Activated CD4-positive, alpha-beta memory T cell treated with anti-CD3 and anti-CD28 coated beads for 36 hours (primary cell): ENCODE measurements around the gene NPSR1. TPM values are rescaled to one million over a fixed set of nuclear protein-coding genes. Genes with fewer than 3 reads are reported as not detected.
"Not testable (repeated sequence)": the region's sequence is repeated elsewhere in the genome, so short reads cannot be mapped to it uniquely, and the experiment has no call there.

Experiments used
- CTCF ChIA-PET: fragments of 350-600 bp; sonication (Branson Sonifier 250); formaldehyde crosslinking; loops from one replicate; lab custom pipeline; 2021; ENCODE audit warnings: antibody characterized with exemption, inconsistent platforms; lab: Charles Lee
- POLR2A ChIA-PET: fragments of 350-600 bp; sonication (Branson Sonifier 250); formaldehyde crosslinking; loops from one replicate; lab custom pipeline; 2021; ENCODE audit warnings: antibody characterized with exemption; lab: Charles Lee
- DNase-seq: peaks from one replicate; pipeline ENCODE4 v3.0.0-alpha.2; 2020
- H3K27ac Mint-ChIP-seq: one replicate; pipeline ENCODE4 v1.8.0; 2021; ENCODE audit warnings: mixed read lengths
- H3K27me3 Mint-ChIP-seq: one replicate; pipeline ENCODE4 v1.8.0; 2021; ENCODE audit warnings: mixed read lengths
- H3K36me3 Mint-ChIP-seq: one replicate; pipeline ENCODE4 v1.8.0; 2021; ENCODE audit warnings: mixed read lengths
- H3K4me1 Mint-ChIP-seq: one replicate; pipeline ENCODE4 v1.8.0; 2021; ENCODE audit warnings: low read depth, mixed read lengths
- H3K4me3 Mint-ChIP-seq: one replicate; pipeline ENCODE4 v1.8.0; 2021; ENCODE audit warnings: mild to moderate bottlenecking, mixed read lengths
- H3K9me3 Mint-ChIP-seq: one replicate; pipeline ENCODE4 v1.8.0; 2021; ENCODE audit warnings: mixed read lengths
- intact Hi-C: fragments of 100-400 bp; cut with micrococcal nuclease; formaldehyde crosslinking; loops from one replicate; pipeline ENCODE4 v1.15.1; 2023
- total RNA-seq, 2 experiments: library from RNA; stranded (reverse); gene quantifications; one replicate each; pipeline ENCODE4 v1.2.3, GENCODE V29; 2021

NPSR1 gene
- total RNA-seq, 2 experiments from 2014 or later: not detected

- CTCF ChIA-PET, POLR2A ChIA-PET, H3K27ac Mint-ChIP-seq, intact Hi-C loops, H3K9me3 Mint-ChIP-seq, DNase-seq, H3K4me1 Mint-ChIP-seq, H3K27me3 Mint-ChIP-seq, H3K36me3 Mint-ChIP-seq, H3K4me3 Mint-ChIP-seq: not testable (repeated sequence)
Measured at GRCh38 chr7:34868602-34869001, 210.6 kb downstream of the NPSR1 start.

- H3K27ac Mint-ChIP-seq: no peak overlapping the region
- H3K4me1 Mint-ChIP-seq: no peaks in the 10 kb centered on the region
- intact Hi-C loops: no loop called here
- H3K9me3 Mint-ChIP-seq: peaks cover 5% of the 10 kb centered on the region
- no peaks in the 10 kb centered on the region for H3K36me3 Mint-ChIP-seq
- DNase-seq: no peak
- CTCF ChIA-PET: no interaction called here
- no peak overlapping the region for H3K4me3 Mint-ChIP-seq
- H3K27me3 Mint-ChIP-seq: peaks cover 3% of the 10 kb centered on the region
- POLR2A ChIA-PET: no interaction called here
Measured at GRCh38 chr7:34869057-34869456, 211.0 kb downstream of the NPSR1 start.

GRCh38 chr7:34870041-34870440 is 212.0 kb downstream of the NPSR1 start:
- POLR2A ChIA-PET, DNase-seq, H3K4me1 Mint-ChIP-seq, CTCF ChIA-PET, H3K9me3 Mint-ChIP-seq, intact Hi-C loops, H3K36me3 Mint-ChIP-seq, H3K4me3 Mint-ChIP-seq, H3K27ac Mint-ChIP-seq, H3K27me3 Mint-ChIP-seq: not testable (repeated sequence)

- H3K9me3 Mint-ChIP-seq, POLR2A ChIA-PET, DNase-seq, intact Hi-C loops, H3K4me3 Mint-ChIP-seq, H3K27me3 Mint-ChIP-seq, H3K27ac Mint-ChIP-seq, H3K4me1 Mint-ChIP-seq, H3K36me3 Mint-ChIP-seq, CTCF ChIA-PET: not testable (repeated sequence)
Measured at GRCh38 chr7:34874329-34874728, 216.3 kb downstream of the NPSR1 start.

GRCh38 chr7:34875481-34875880 is 217.5 kb downstream of the NPSR1 start:
- Mint-ChIP-seq H3K27ac (no peak overlapping the region), H3K4me3 (no peak overlapping the region), H3K27me3 (no peaks in the 10 kb centered on the region), H3K4me1 (no peaks in the 10 kb centered on the region), H3K9me3 (peaks cover 5% of the 10 kb centered on the region), H3K36me3 (no peaks in the 10 kb centered on the region)
- intact Hi-C loops: no loop called here
- POLR2A ChIA-PET: no interaction called here
- CTCF ChIA-PET: no interaction called here
- DNase-seq: no peak

GRCh38 chr7:34878944-34879735 is 221.1 kb downstream of the NPSR1 start:
- POLR2A ChIA-PET, H3K27me3 Mint-ChIP-seq, H3K4me1 Mint-ChIP-seq, H3K27ac Mint-ChIP-seq, H3K36me3 Mint-ChIP-seq, CTCF ChIA-PET, H3K4me3 Mint-ChIP-seq, intact Hi-C loops, DNase-seq: not testable (repeated sequence)
- peaks cover 13% of the 10 kb centered on the region for H3K9me3 Mint-ChIP-seq

- H3K9me3 Mint-ChIP-seq: peaks cover 14% of the 10 kb centered on the region
- H3K4me1 Mint-ChIP-seq: no peaks in the 10 kb centered on the region
- H3K36me3 Mint-ChIP-seq: peaks cover 3% of the 10 kb centered on the region
- no peaks in the 10 kb centered on the region for H3K27me3 Mint-ChIP-seq
- POLR2A ChIA-PET: no interaction called here
- H3K27ac Mint-ChIP-seq: no peak overlapping the region
- CTCF ChIA-PET: no interaction called here
- no peak overlapping the region for H3K4me3 Mint-ChIP-seq
- intact Hi-C loops: no loop called here
- no peak for DNase-seq
Measured at GRCh38 chr7:34879871-34880270, 221.9 kb downstream of the NPSR1 start.

GRCh38 chr7:34883855-34884254 is 225.8 kb downstream of the NPSR1 start:
- intact Hi-C loops, H3K36me3 Mint-ChIP-seq, H3K27me3 Mint-ChIP-seq, H3K4me3 Mint-ChIP-seq, CTCF ChIA-PET, H3K4me1 Mint-ChIP-seq, DNase-seq, H3K27ac Mint-ChIP-seq, POLR2A ChIA-PET: not testable (repeated sequence)
- H3K9me3 Mint-ChIP-seq: peaks cover 14% of the 10 kb centered on the region

GRCh38 chr7:34886856-34887255 is 228.8 kb downstream of the NPSR1 start:
- no peak for DNase-seq
- peaks cover 3% of the 10 kb centered on the region for H3K36me3 Mint-ChIP-seq
- no peaks in the 10 kb centered on the region for H3K4me1 Mint-ChIP-seq
- CTCF ChIA-PET: no interaction called here
- H3K27me3 Mint-ChIP-seq: peaks cover 14% of the 10 kb centered on the region
- H3K4me3 Mint-ChIP-seq: no peak overlapping the region
- H3K9me3 Mint-ChIP-seq: peaks cover 12% of the 10 kb centered on the region
- intact Hi-C loops: no loop called here
- H3K27ac Mint-ChIP-seq: no peak overlapping the region
- POLR2A ChIA-PET: no interaction called here

- CTCF ChIA-PET: no interaction called here
- H3K4me3 Mint-ChIP-seq: no peak overlapping the region
- H3K4me1 Mint-ChIP-seq: no peaks in the 10 kb centered on the region
- peaks cover 10% of the 10 kb centered on the region for H3K9me3 Mint-ChIP-seq
- no peak overlapping the region for H3K27ac Mint-ChIP-seq
- H3K36me3 Mint-ChIP-seq: no peaks in the 10 kb centered on the region
- POLR2A ChIA-PET: no interaction called here
- intact Hi-C loops: no loop called here
- H3K27me3 Mint-ChIP-seq: peaks cover 14% of the 10 kb centered on the region
- DNase-seq: no peak
Measured at GRCh38 chr7:34889951-34890350, 231.9 kb downstream of the NPSR1 start.

- Mint-ChIP-seq H3K9me3 (peaks cover 25% of the 10 kb centered on the region), H3K36me3 (peaks cover 2% of the 10 kb centered on the region), H3K27ac (no peak overlapping the region), H3K27me3 (peaks cover 8% of the 10 kb centered on the region), H3K4me1 (no peaks in the 10 kb centered on the region), H3K4me3 (no peak overlapping the region)
- no peak for DNase-seq
- intact Hi-C loops: no loop called here
- ChIA-PET POLR2A (no interaction called here), CTCF (interaction anchor here (1.2 kb wide), 1 partner anchor 33 kb away, joined by 3 read pairs; no protein-coding TSS in a partner anchor)
Measured at GRCh38 chr7:34895202-34895601, 237.2 kb downstream of the NPSR1 start.
